Vagina (tissue), 2 donors: ENCODE results near the gene ACADVL. TPM values are rescaled to one million over a fixed set of nuclear protein-coding genes. Genes with fewer than 3 reads are reported as not detected.

Experiments used
- DNase-seq, 2 donors: peaks; one replicate each; pipeline ENCODE4 v3.0.0-alpha.2; 2017; ENCODE audit errors: extremely low spot score in 2 of 2
- H3K27ac ChIP-seq: fragments of 200-600 bp; sonication (generic); one replicate; pipeline ENCODE4 v1.5.1; 2019
- H3K27me3 ChIP-seq: fragments of 200-600 bp; sonication (generic); one replicate; pipeline ENCODE4 v1.5.1; 2019
- H3K36me3 ChIP-seq, 2 donors: fragments of 200-600 bp; sonication (generic); one replicate each; pipeline ENCODE4 v1.5.1; 2017 to 2019
- H3K4me1 ChIP-seq: fragments of 200-600 bp; sonication (generic); one replicate; pipeline ENCODE4 v1.5.1; 2019
- H3K4me3 ChIP-seq, 2 donors: fragments of 200-600 bp; sonication (generic); 1 replicate in 1 of 2; 2 replicates in 1 of 2; pipeline ENCODE4 v1.5.1; 2016 to 2019
- H3K9me3 ChIP-seq: fragments of 200-600 bp; sonication (generic); one replicate; pipeline ENCODE4 v1.5.1; 2019
- POLR2A ChIP-seq, 2 donors: fragments of 450-650 bp; IDR thresholded peaks; one replicate each; pipeline ENCODE4 v1.6.1; 2017; ENCODE audit warnings: antibody characterized with exemption in 2 of 2, mild to moderate bottlenecking in 2 of 2, moderate library complexity in 2 of 2
- POLR2AphosphoS5 ChIP-seq, 2 donors: sonication (generic); formaldehyde crosslinking; IDR thresholded peaks; one replicate each; pipeline ENCODE4 v1.9.0; 2017; ENCODE audit warnings: antibody characterized with exemption in 2 of 2, mild to moderate bottlenecking in 2 of 2, low read depth in 1 of 2; ENCODE audit not compliant: insufficient read depth in 1 of 2
- intact Hi-C: fragments of 100-400 bp; cut with DNase I; formaldehyde crosslinking; loops from one replicate; pipeline ENCODE4 v1.15.1; 2023
- total RNA-seq: library from RNA; depleted of rRNA; stranded (reverse); fragments of >200 nt; gene quantifications from one replicate; pipeline ENCODE4 v1.2.3, GENCODE V29; 2016
- TF ChIP-seq, protein P1 (sequence below), 3 experiments: fragments of 450-650 bp in 2 of 3; fragments of 200-600 bp in 1 of 3; sonication (generic) in 1 of 3; IDR thresholded peaks; one replicate each; pipeline ENCODE4 v1.5.1; 2017 to 2019; ENCODE audit warnings: antibody characterized with exemption in 3 of 3, mild to moderate bottlenecking in 2 of 3, moderate library complexity in 2 of 3

ACADVL gene
- total RNA-seq, 1 donor from 2014 or later: 957 TPM

DNA sequence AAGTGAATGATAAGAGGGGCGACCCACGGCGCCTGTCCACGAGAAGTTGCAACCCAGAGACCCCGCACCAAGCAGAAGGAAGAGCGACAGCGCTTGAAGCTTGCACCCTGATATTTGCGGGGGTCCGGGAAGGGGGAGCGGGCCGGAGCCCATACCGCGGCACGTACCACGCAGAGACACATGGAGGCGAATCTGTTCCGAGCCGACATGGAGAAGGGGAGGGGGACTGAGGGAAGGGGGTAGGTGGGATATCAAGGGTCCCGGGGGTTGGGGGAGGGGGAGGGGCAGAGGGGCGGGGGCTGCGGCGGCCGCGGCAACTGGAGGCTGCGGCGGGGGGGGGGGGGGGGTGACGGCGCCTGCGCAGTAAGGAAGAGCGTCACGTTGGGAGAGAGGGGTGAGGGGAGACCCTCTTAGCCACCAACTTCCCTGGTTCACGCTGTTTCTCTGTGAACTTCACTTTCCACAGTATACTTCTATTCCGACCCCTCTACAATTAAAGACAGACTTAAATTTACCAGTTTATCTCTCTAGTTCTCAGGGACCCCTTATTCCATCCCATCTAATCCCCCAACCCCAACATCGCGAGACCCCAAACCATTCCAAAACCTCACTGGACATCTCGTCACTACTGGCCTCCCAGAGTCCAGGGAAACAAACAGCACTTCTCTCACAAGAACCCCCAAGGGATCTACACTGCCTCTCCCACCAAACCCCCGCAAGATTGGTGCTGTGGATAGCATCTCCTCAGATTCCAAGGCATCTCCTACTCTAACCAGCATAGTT lies 8.1 kb upstream of the ACADVL start:
- intact Hi-C loops: no loop called here
- no peak for DNase-seq
- H3K27ac ChIP-seq: no peak overlapping the region
- H3K9me3 ChIP-seq: no peaks in the 10 kb centered on the region
- no peaks in the 10 kb centered on the region for H3K27me3 ChIP-seq
- H3K4me3 ChIP-seq: peak overlapping the region; percentile 24 to 29
- TF ChIP-seq POLR2A (IDR thresholded peaks at IDR 0.05): no peak
- TF ChIP-seq, protein P1, sequence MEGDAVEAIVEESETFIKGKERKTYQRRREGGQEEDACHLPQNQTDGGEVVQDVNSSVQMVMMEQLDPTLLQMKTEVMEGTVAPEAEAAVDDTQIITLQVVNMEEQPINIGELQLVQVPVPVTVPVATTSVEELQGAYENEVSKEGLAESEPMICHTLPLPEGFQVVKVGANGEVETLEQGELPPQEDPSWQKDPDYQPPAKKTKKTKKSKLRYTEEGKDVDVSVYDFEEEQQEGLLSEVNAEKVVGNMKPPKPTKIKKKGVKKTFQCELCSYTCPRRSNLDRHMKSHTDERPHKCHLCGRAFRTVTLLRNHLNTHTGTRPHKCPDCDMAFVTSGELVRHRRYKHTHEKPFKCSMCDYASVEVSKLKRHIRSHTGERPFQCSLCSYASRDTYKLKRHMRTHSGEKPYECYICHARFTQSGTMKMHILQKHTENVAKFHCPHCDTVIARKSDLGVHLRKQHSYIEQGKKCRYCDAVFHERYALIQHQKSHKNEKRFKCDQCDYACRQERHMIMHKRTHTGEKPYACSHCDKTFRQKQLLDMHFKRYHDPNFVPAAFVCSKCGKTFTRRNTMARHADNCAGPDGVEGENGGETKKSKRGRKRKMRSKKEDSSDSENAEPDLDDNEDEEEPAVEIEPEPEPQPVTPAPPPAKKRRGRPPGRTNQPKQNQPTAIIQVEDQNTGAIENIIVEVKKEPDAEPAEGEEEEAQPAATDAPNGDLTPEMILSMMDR (IDR thresholded peaks at IDR 0.05): no peak
- TF ChIP-seq POLR2AphosphoS5 (IDR thresholded peaks at IDR 0.05; ENCODE audit: insufficient read depth in 1 of 2, low read depth in 1 of 2): no peak
- no peaks in the 10 kb centered on the region for H3K36me3 ChIP-seq
- H3K4me1 ChIP-seq: peaks cover 58% of the 10 kb centered on the region

DNA sequence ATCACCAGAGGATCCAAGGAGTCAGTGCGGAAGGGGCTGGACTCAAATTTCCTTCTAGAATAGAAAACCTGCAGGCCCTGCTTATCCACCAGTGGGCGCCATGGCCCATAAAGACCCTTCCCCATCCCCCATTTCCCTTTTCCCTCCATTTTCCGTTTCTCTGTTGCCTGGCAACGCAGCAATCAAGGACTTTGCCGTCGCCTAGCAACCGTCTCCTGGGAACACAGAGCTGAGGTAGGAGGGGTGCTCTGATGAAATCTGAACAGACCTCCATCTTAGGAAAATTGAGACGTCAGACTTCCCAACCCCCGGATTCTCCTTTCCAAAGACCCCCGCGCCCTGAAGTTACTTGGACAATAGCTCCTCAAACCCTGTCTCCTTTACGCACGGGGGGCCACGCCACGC lies 5.8 kb upstream of the ACADVL start:
- no peak for TF ChIP-seq POLR2A (IDR thresholded peaks at IDR 0.05)
- TF ChIP-seq, protein P1 (IDR thresholded peaks at IDR 0.05): peak in 1 of 3 experiments; percentile 16
- Histone ChIP-seq H3K27me3 (no peaks in the 10 kb centered on the region), H3K9me3 (no peaks in the 10 kb centered on the region), H3K4me3 (peak overlapping the region; percentile 54 to 55), H3K4me1 (peaks cover 61% of the 10 kb centered on the region), H3K36me3 (no peaks in the 10 kb centered on the region), H3K27ac (peak overlapping the region; percentile 99)
- intact Hi-C loops: no loop called here
- DNase-seq: no peak

DNA sequence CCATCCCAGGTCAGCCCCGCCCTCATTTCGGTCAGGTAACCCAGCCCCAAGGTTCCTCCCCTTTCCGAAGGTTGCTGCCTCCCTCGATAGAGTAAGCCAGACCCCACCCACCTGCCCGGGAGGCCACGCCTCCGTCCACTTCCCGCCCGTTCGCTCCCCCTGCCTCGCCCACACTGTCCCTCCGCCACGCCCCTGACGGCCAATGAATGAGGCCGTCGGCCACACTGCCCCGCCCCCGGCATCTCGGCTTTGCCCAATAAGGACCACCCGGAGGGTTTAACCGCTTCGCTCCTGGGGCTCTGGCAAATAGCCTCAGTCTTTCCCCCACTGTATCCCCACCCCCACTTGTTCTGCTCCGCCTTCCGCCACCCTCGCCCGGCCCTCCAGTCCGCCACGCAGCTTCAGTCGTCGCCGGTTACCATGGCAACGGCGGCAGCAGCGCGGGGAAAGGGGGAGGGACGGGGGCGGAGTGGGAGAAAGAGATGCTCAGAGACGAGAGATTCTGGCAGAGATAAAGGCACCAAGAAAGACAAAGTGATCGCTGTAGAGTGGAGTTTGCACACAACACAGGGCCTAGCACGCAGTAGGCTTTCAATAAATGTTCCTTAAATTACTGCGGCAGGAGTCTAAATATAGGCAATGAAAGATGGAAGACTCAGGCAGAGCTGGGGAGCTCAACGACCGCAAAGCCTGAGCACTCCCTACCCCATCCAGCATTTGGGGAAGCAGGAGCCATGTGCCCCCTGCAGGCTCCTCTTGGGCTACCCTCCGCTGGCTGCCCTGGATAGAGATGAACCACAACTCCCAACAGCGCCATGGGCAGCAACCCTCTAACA lies 5.2 kb upstream of the ACADVL start:
- H3K36me3 ChIP-seq: no peaks in the 10 kb centered on the region
- TF ChIP-seq, protein P1 (IDR thresholded peaks at IDR 0.05): peak in 2 of 3 experiments; percentile 23 to 26
- TF ChIP-seq POLR2AphosphoS5 (IDR thresholded peaks at IDR 0.05; ENCODE audit: insufficient read depth in 1 of 2, low read depth in 1 of 2): peak in 1 of 2 donors; percentile 82
- TF ChIP-seq POLR2A (IDR thresholded peaks at IDR 0.05): no peak
- H3K9me3 ChIP-seq: no peaks in the 10 kb centered on the region
- no peak for DNase-seq
- H3K4me3 ChIP-seq: peak overlapping the region; percentile 54 to 55
- peak overlapping the region; percentile 99 for H3K27ac ChIP-seq
- intact Hi-C loops: no loop called here
- no peaks in the 10 kb centered on the region for H3K27me3 ChIP-seq
- H3K4me1 ChIP-seq: peaks cover 68% of the 10 kb centered on the region

DNA sequence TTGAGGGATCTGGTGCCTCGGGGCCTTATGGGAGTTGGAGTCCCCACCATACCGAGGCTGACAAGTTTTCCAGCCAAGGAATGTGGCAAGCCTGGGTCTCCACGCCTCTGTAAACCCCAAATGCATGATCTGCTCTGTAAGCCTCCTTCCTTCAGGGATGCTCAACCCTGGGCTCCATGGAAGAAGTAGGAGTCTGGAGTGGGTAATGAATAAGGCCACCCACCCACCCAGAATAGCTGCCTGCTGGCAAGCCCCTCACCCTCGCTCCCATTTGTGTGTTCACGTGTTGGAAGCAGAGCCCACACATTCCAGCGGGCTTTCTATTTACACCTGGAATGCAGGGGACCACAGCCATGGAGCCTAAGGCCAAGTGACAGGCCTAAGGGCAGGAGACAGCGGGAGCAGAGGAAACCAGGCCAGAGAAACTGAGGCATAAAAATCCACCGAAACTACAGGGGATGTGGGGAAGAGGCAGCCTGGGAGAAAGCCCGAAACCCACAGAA lies 4.6 kb upstream of the ACADVL start:
- Histone ChIP-seq H3K27ac (peak overlapping the region; percentile 99), H3K36me3 (no peaks in the 10 kb centered on the region), H3K4me1 (peaks cover 68% of the 10 kb centered on the region), H3K4me3 (peak overlapping the region; percentile 54 to 55), H3K27me3 (no peaks in the 10 kb centered on the region), H3K9me3 (no peaks in the 10 kb centered on the region)
- TF ChIP-seq POLR2A (IDR thresholded peaks at IDR 0.05) (no peak), POLR2AphosphoS5 (IDR thresholded peaks at IDR 0.05; ENCODE audit: insufficient read depth in 1 of 2, low read depth in 1 of 2) (peak in 1 of 2 donors; percentile 63)
- intact Hi-C loops: no loop called here
- peak in 1 of 2 donors; percentile 99 for DNase-seq

DNA sequence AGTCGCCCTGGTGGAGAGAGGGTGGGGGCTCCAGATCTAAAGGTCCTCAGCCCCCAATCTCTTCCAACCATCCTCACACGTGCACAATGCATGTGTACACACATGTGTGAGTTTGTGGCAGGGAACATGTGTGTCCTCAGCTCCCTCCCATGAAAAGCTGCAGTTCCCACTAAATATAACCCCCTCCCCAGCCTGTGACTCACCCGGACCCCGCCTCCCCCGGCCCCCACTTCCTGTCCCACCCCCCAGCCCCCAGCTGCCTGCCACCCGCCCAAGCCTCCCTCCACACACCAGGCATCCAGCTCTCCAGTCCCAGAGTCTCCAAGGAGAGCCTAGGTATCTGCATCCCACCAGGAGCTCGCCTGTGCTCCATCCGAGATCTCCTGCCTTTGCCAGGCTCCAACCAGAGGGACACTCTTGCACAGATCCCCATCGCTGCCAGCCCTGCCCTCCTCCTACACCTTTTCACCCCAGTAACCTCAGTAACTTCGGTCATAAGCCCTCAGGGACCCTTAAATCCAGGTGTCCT lies 4.0 kb upstream of the ACADVL start:
- peak overlapping the region; percentile 99 for H3K27ac ChIP-seq
- no peaks in the 10 kb centered on the region for H3K9me3 ChIP-seq
- peaks cover 72% of the 10 kb centered on the region for H3K4me1 ChIP-seq
- intact Hi-C loops: no loop called here
- H3K27me3 ChIP-seq: no peaks in the 10 kb centered on the region
- no peaks in the 10 kb centered on the region for H3K36me3 ChIP-seq
- DNase-seq: no peak
- peak overlapping the region; percentile 54 to 55 for H3K4me3 ChIP-seq
- TF ChIP-seq POLR2AphosphoS5 (IDR thresholded peaks at IDR 0.05; ENCODE audit: insufficient read depth in 1 of 2, low read depth in 1 of 2) (no peak), POLR2A (IDR thresholded peaks at IDR 0.05) (no peak)
- TF ChIP-seq, protein P1 (IDR thresholded peaks at IDR 0.05): no peak
